ENCODE results near the gene CNTN3.

DNA sequence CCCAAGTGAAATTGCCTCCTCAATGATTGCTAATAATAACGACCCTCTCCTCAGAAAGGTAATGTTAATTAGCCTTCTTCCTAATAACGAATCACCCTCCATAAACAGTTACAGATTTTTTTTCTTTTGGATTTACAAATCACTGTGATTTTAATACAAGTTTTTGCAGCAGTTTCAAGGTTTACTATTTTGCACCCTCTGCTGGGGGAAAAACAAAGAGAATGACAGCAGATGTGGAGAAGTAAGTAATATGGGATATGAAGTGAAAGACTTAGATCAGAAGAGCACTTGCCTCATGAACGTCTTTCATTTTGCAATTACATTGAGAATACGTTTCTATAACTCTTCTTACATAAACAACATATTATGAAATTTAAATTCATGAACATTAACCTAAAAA lies 16.1 kb upstream of the CNTN3 start:
- TF ChIP-seq GATA3 (IDR thresholded peaks at IDR 0.05; ENCODE audit: low read depth, low read length) (no peak), GATA2 (IDR thresholded peaks at IDR 0.05; ENCODE audit: low read depth, low read length) (no peak)
